GDM1 (cell line): ENCODE measurements around the gene MCC.

ENCODE experiments used
- DNase-seq: peaks from one replicate; lab custom pipeline; 2025; lab: John Stamatoyannopoulos, UW

Gene MCC

GRCh38 chr5:113199122-113199905, 288.9 kb downstream of the MCC start:
- DNase-seq = no peak

- no peak for DNase-seq
Measured at GRCh38 chr5:113197456-113198200, 290.6 kb downstream of the MCC start.

- DNase-seq = no peak
Measured at GRCh38 chr5:113195771-113196170, 292.5 kb downstream of the MCC start.

- DNase-seq = no peak
Measured at GRCh38 chr5:113195251-113195650, 293.0 kb downstream of the MCC start.

- DNase-seq = no peak
Measured at GRCh38 chr5:113194591-113194990, 293.7 kb downstream of the MCC start.

GRCh38 chr5:113194125-113194524, 294.1 kb downstream of the MCC start:
- DNase-seq = no peak

GRCh38 chr5:113193311-113193978, 294.8 kb downstream of the MCC start:
- DNase-seq = no peak

- DNase-seq = no peak
Measured at GRCh38 chr5:113192541-113192940, 295.7 kb downstream of the MCC start.

- no peak for DNase-seq
Measured at GRCh38 chr5:113190347-113190746, 297.9 kb downstream of the MCC start.

GRCh38 chr5:113189291-113189690, 299.0 kb downstream of the MCC start:
- no peak for DNase-seq

- no peak for DNase-seq
Measured at GRCh38 chr5:113188436-113188835, 299.8 kb downstream of the MCC start.

GRCh38 chr5:113187906-113188305, 300.3 kb downstream of the MCC start:
- no peak for DNase-seq

- no peak for DNase-seq
Measured at GRCh38 chr5:113186061-113186460, 302.2 kb downstream of the MCC start.

GRCh38 chr5:113183694-113184093, 304.6 kb downstream of the MCC start:
- DNase-seq = no peak

- no peak for DNase-seq
Measured at GRCh38 chr5:113182658-113183344, 305.5 kb downstream of the MCC start.

GRCh38 chr5:113181853-113182490, 306.3 kb downstream of the MCC start:
- no peak for DNase-seq

GRCh38 chr5:113181409-113181808, 306.8 kb downstream of the MCC start:
- DNase-seq = no peak

- DNase-seq = no peak
Measured at GRCh38 chr5:113179156-113179555, 309.1 kb downstream of the MCC start.

GRCh38 chr5:113178073-113178779, 310.0 kb downstream of the MCC start:
- no peak for DNase-seq

- no peak for DNase-seq
Measured at GRCh38 chr5:113177225-113177624, 311.0 kb downstream of the MCC start.

- no peak for DNase-seq
Measured at GRCh38 chr5:113176734-113177133, 311.5 kb downstream of the MCC start.
